Measurements from ENCODE around the gene IL21R. TPM values are rescaled to one million over a fixed set of nuclear protein-coding genes. Genes with fewer than 3 reads are reported as not detected.

The IL21R gene
- total RNA-seq, 4 donors from 2014 or later: 0.08 to 1.2 (median 0.23) TPM

- no peak for DNase-seq (ENCODE audit: low spot score in 2 of 2)
- WGBS: 92% methylated on average over 5 of the region's 5 CpGs
- Histone ChIP-seq H3K36me3 (peaks cover 95% of the 10 kb centered on the region), H3K9me3 (no peaks in the 10 kb centered on the region), H3K4me1 (no peaks in the 10 kb centered on the region), H3K4me3 (no peak overlapping the region), H3K27ac (no peak overlapping the region), H3K27me3 (no peaks in the 10 kb centered on the region)
- TF ChIP-seq EP300 (IDR thresholded peaks at IDR 0.05) (no peak), CTCF (IDR thresholded peaks at IDR 0.05) (no peak), POLR2A (IDR thresholded peaks at IDR 0.05) (no peak), POLR2AphosphoS5 (IDR thresholded peaks at IDR 0.05) (no peak)
Measured at GRCh38 chr16:27483624-27484023, 81.7 kb downstream of the IL21R start.

- TF ChIP-seq EP300 (IDR thresholded peaks at IDR 0.05) (no peak), POLR2A (IDR thresholded peaks at IDR 0.05) (no peak), POLR2AphosphoS5 (IDR thresholded peaks at IDR 0.05) (no peak), CTCF (IDR thresholded peaks at IDR 0.05) (no peak)
- peaks cover 100% of the 10 kb centered on the region for H3K36me3 ChIP-seq
- no peak overlapping the region for H3K27ac ChIP-seq
Measured at GRCh38 chr16:27485126-27485525, 83.2 kb downstream of the IL21R start.

GRCh38 chr16:27485811-27486210 lies 83.8 kb downstream of the IL21R start:
- Histone ChIP-seq H3K27me3 (no peaks in the 10 kb centered on the region), H3K27ac (no peak overlapping the region), H3K9me3 (no peaks in the 10 kb centered on the region), H3K36me3 (peaks cover 100% of the 10 kb centered on the region), H3K4me1 (no peaks in the 10 kb centered on the region), H3K4me3 (no peak overlapping the region)
- no peak for DNase-seq (ENCODE audit: low spot score in 2 of 2)
- TF ChIP-seq POLR2A (IDR thresholded peaks at IDR 0.05) (no peak), EP300 (IDR thresholded peaks at IDR 0.05) (no peak)
- WGBS: 95% methylated on average over 11 of the region's 11 CpGs

More at GRCh38 chr16:27485126-27485525, 83.2 kb downstream of the IL21R start:
- no peaks in the 10 kb centered on the region for H3K27me3 ChIP-seq
- WGBS: 92% methylated on average over 9 of the region's 9 CpGs
- no peak for DNase-seq (ENCODE audit: low spot score in 2 of 2)
- H3K4me3 ChIP-seq: no peak overlapping the region
- H3K9me3 ChIP-seq: no peaks in the 10 kb centered on the region
- H3K4me1 ChIP-seq: no peaks in the 10 kb centered on the region

- WGBS: 82% methylated on average over 8 of the region's 8 CpGs
- Histone ChIP-seq H3K27ac (no peak overlapping the region), H3K36me3 (peaks cover 100% of the 10 kb centered on the region), H3K27me3 (no peaks in the 10 kb centered on the region), H3K9me3 (no peaks in the 10 kb centered on the region), H3K4me3 (no peak overlapping the region), H3K4me1 (no peaks in the 10 kb centered on the region)
- TF ChIP-seq POLR2AphosphoS5 (IDR thresholded peaks at IDR 0.05) (no peak), POLR2A (IDR thresholded peaks at IDR 0.05) (no peak), CTCF (IDR thresholded peaks at IDR 0.05) (no peak), EP300 (IDR thresholded peaks at IDR 0.05) (no peak)
- DNase-seq (ENCODE audit: low spot score in 2 of 2): no peak
Measured at GRCh38 chr16:27486344-27486743, 84.4 kb downstream of the IL21R start.

GRCh38 chr16:27486760-27487159 lies 84.8 kb downstream of the IL21R start:
- Histone ChIP-seq H3K4me1 (no peaks in the 10 kb centered on the region), H3K27ac (no peak overlapping the region), H3K27me3 (no peaks in the 10 kb centered on the region), H3K9me3 (no peaks in the 10 kb centered on the region), H3K36me3 (peaks cover 100% of the 10 kb centered on the region), H3K4me3 (no peak overlapping the region)
- DNase-seq (ENCODE audit: low spot score in 2 of 2): no peak
- WGBS: 100% methylated on average over 3 of the region's 3 CpGs
- no peak for TF ChIP-seq EP300 (IDR thresholded peaks at IDR 0.05)
- TF ChIP-seq POLR2AphosphoS5 (IDR thresholded peaks at IDR 0.05): no peak

- peaks cover 98% of the 10 kb centered on the region for H3K36me3 ChIP-seq
- no peak for TF ChIP-seq CTCF (IDR thresholded peaks at IDR 0.05)
- TF ChIP-seq EP300 (IDR thresholded peaks at IDR 0.05): no peak
- no peak for TF ChIP-seq POLR2A (IDR thresholded peaks at IDR 0.05)
- TF ChIP-seq POLR2AphosphoS5 (IDR thresholded peaks at IDR 0.05): no peak
- no peak overlapping the region for H3K27ac ChIP-seq
- H3K27me3 ChIP-seq: no peaks in the 10 kb centered on the region
- no peaks in the 10 kb centered on the region for H3K9me3 ChIP-seq
- WGBS: 96% methylated on average over 21 of the region's 21 CpGs
- H3K4me3 ChIP-seq: no peak overlapping the region
- no peak for DNase-seq (ENCODE audit: low spot score in 2 of 2)
- no peaks in the 10 kb centered on the region for H3K4me1 ChIP-seq
Measured at GRCh38 chr16:27489421-27489820, 87.4 kb downstream of the IL21R start.

Data from suprapubic skin (tissue), 4 donors.